Ovary (tissue), 9 donors: ENCODE measurements around the gene HIVEP3. TPM values are rescaled to one million over a fixed set of nuclear protein-coding genes. Genes with fewer than 3 reads are reported as not detected.

Experiments used
- DNase-seq, 5 donors: peaks; one replicate each; pipeline ENCODE4 v3.0.0-alpha.2; 2019 to 2020
- H3K27ac ChIP-seq, 2 donors: fragments of 200-600 bp; one replicate each; pipeline versions ENCODE4 v1.5.1 to v1.8.0; 2019 to 2022
- H3K27me3 ChIP-seq: fragments of 200-600 bp; one replicate; pipeline ENCODE4 v1.8.0; 2022
- H3K36me3 ChIP-seq: fragments of 200-600 bp; sonication (generic); one replicate; pipeline ENCODE4 v1.5.1; 2019
- H3K4me1 ChIP-seq: one replicate; pipeline ENCODE4 v1.8.1; 2013; ENCODE audit warnings: mild to moderate bottlenecking, moderate library complexity; ENCODE audit not compliant: insufficient read depth
- H3K4me3 ChIP-seq: fragments of 200-600 bp; sonication (generic); one replicate; pipeline ENCODE4 v1.5.1; 2017
- H3K9me3 ChIP-seq, 2 donors: fragments of 200-600 bp in 1 of 2; sonication (generic) in 1 of 2; one replicate each; pipeline versions ENCODE4 v1.5.1 to v1.8.1; 2013 to 2019; ENCODE audit warnings: mild to moderate bottlenecking in 1 of 2, moderate library complexity in 1 of 2
- EP300 ChIP-seq: sonication (generic); formaldehyde crosslinking; IDR thresholded peaks from one replicate; pipeline ENCODE4 v1.6.1; 2017; ENCODE audit warnings: antibody characterized with exemption
- POLR2A ChIP-seq: fragments of 450-650 bp; IDR thresholded peaks from one replicate; pipeline ENCODE4 v1.6.1; 2017; ENCODE audit warnings: antibody characterized with exemption, mild to moderate bottlenecking, moderate library complexity
- WGBS, 3 donors: extraction: QIAGEN DNeasy Blood & Tissue Kit in 1 of 3; methylation state at CpG; one replicate each; pipeline versions ENCODE4 v1.1.5 to v1.1.7; 2013 to 2017; 5-methylcytosine and 5-hydroxymethylcytosine counted together
- intact Hi-C, 4 donors: fragments of 100-400 bp; cut with DNase I; formaldehyde crosslinking; loops; one replicate each; pipeline versions ENCODE4 v1.11.0 to v1.15.1; 2022 to 2023
- polyA plus RNA-seq, 2 donors: library from polyadenylated mRNA; stranded (reverse); fragments of 200-250 nt in 1 of 2; fragments of 350-450 nt in 1 of 2; fragmentation: Illumina TruSeq in 1 of 2; extraction: RNeasy Lipid Tissue Mini Kit (QIAGEN cat#74804) in 1 of 2; gene quantifications; one replicate each; pipeline ENCODE4 v1.2.3, GENCODE V29; 2013 to 2014
- total RNA-seq, 7 donors: library from RNA; depleted of rRNA in 2 of 7; stranded (reverse); fragments of >200 nt in 2 of 7; fragmentation: NEBNext Ultra II Directional in 3 of 7; extraction: Animal tissue kit (Norgen Biotek cat#: 25700) in 3 of 7; gene quantifications; one replicate each; pipeline versions ENCODE4 v1.1.0 to v1.2.4, GENCODE V29; 2016 to 2023
- TF ChIP-seq, protein P1 (sequence below), 3 donors: fragments of 450-650 bp in 2 of 3; fragments of 200-600 bp in 1 of 3; IDR thresholded peaks; one replicate each; pipeline versions ENCODE4 v1.5.1 to v1.8.0; 2016 to 2022; ENCODE audit warnings: antibody characterized with exemption in 3 of 3, mild to moderate bottlenecking in 1 of 3
- donor health status: DM: no; HTN: no; CAD: no; lungs with moderate emphysema.
- donor health status: DM: no; HTN: no; CAD: no.
- donor health status: Bipolar disorder and iron deficiency.
- donor health status: DM: yes; HTN: yes; CAD: no.
- donor health status: DM: no; HTN: no; CAD: no.
- donor health status: DM: yes; HTN: yes; CAD: no.

HIVEP3 gene
- total and polyA plus RNA-seq, 9 donors: 3.0 to 7.5 (median 5.2) TPM

DNA sequence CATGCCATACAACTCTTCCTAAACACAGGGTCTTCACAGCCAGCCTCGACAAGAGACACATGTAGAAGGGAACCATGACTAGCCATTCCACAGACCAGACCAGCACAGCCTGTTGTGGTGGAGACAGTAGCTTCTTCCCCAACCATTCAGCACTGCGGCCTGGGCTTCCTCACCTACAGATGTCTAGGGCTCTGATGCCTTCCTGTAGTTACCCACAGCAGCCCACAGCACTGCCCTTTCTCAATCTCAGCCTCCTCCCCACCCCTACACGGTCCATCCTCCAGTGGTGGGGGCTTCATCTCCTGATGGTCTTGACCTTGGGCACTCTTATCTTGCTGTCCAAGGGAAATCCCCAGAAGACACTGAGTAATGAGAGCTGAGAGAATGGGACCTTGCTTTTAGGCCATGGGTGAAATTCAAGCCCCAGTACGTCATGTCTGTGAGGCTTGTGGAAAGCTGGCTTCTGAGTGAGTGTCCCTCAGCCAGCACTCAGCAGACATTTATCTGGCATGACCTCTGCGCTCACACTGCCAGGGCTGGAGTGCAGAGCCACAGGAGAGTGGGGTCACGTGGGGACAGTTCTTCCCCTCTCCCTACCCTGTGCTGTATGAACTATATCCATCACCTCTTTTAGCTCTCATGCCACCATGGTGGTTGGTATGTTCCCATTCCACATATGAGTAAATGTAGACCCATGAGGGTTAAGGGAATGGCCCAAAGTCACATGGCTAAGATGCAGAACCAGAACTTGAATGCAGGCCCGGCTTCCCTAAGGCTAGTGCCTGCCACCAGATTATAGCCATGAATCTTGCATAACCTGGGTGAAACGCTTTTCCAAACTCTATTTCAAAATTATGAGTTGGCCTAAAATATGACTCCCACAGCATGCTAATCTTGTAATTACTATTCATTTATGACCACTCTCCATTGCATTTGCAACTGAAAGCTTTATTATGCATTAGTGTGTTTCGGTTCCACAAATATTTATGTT is 104.7 kb downstream of the HIVEP3 start:
- Histone ChIP-seq H3K4me1 (no peaks in the 10 kb centered on the region), H3K4me3 (no peak overlapping the region), H3K9me3 (no peaks in the 10 kb centered on the region), H3K27me3 (no peaks in the 10 kb centered on the region), H3K27ac (no peak overlapping the region), H3K36me3 (no peaks in the 10 kb centered on the region)
- intact Hi-C loops: no loop called here
- DNase-seq: no peak
- 80 to 86% (median 85%) methylated on average over 9 of the region's 9 CpGs for WGBS, 3 donors
- TF ChIP-seq EP300: no peak
- TF ChIP-seq POLR2A: no peak
- TF ChIP-seq, protein P1, sequence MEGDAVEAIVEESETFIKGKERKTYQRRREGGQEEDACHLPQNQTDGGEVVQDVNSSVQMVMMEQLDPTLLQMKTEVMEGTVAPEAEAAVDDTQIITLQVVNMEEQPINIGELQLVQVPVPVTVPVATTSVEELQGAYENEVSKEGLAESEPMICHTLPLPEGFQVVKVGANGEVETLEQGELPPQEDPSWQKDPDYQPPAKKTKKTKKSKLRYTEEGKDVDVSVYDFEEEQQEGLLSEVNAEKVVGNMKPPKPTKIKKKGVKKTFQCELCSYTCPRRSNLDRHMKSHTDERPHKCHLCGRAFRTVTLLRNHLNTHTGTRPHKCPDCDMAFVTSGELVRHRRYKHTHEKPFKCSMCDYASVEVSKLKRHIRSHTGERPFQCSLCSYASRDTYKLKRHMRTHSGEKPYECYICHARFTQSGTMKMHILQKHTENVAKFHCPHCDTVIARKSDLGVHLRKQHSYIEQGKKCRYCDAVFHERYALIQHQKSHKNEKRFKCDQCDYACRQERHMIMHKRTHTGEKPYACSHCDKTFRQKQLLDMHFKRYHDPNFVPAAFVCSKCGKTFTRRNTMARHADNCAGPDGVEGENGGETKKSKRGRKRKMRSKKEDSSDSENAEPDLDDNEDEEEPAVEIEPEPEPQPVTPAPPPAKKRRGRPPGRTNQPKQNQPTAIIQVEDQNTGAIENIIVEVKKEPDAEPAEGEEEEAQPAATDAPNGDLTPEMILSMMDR (IDR thresholded peaks at IDR 0.05): no peak

DNA sequence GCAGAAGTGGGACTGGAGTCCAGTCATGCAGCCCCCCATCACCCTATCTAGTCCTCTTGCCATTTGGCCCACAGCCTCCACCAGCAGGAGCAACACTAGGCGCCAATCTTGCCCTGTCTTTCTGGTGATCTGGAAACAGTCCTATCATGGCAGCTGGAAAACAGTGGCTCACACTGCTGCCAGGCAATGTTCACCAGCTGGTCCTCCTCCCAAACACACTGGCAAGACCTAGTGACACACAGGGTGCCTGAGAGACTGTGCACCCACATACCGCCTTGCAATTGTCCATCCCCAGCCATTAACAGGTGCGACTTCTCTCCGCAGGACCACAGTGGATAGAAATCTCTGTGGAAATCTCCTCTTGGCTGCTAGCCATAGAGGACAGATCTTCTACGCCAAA is 105.5 kb downstream of the HIVEP3 start:
- 78 to 98% (median 80%) methylated on average over 5 of the region's 5 CpGs for WGBS, 3 donors
- Histone ChIP-seq H3K27me3 (no peaks in the 10 kb centered on the region), H3K9me3 (no peaks in the 10 kb centered on the region), H3K27ac (no peak overlapping the region), H3K4me3 (no peak overlapping the region), H3K36me3 (no peaks in the 10 kb centered on the region), H3K4me1 (no peaks in the 10 kb centered on the region)
- no peak for DNase-seq
- TF ChIP-seq POLR2A (no peak), EP300 (no peak)
- TF ChIP-seq, protein P1 (IDR thresholded peaks at IDR 0.05): no peak
- intact Hi-C loops: no loop called here

DNA sequence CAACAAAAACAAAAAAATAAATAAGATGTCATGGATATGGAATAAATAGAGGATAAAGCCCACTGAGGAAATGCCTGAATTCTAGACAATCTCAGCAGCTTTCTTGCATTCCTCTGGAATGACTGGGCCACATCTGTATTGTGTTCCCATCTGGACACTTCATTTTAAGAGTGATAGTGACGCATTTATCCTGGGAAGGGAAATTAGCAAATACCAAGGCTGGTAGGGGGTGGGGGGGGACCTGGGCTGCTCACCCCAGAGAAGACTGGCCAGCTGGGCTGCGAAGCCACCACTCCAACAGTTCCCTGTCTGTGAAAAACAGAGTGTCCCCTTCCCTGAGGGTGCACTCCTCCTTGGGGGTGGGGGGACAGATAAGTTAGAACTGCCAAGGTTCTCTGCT is 106.3 kb downstream of the HIVEP3 start:
- no peaks in the 10 kb centered on the region for H3K4me1 ChIP-seq
- DNase-seq: peak in 1 of 5 donors; percentile 28
- 51 to 70% (median 62%) methylated on average over 2 of the region's 2 CpGs for WGBS, 3 donors
- H3K27me3 ChIP-seq: no peaks in the 10 kb centered on the region
- intact Hi-C loops: no loop called here
- H3K9me3 ChIP-seq: no peaks in the 10 kb centered on the region
- no peak for TF ChIP-seq EP300
- TF ChIP-seq, protein P1 (IDR thresholded peaks at IDR 0.05): no peak
- TF ChIP-seq POLR2A: no peak
- H3K4me3 ChIP-seq: no peak overlapping the region
- H3K27ac ChIP-seq: no peak overlapping the region
- no peaks in the 10 kb centered on the region for H3K36me3 ChIP-seq

DNA sequence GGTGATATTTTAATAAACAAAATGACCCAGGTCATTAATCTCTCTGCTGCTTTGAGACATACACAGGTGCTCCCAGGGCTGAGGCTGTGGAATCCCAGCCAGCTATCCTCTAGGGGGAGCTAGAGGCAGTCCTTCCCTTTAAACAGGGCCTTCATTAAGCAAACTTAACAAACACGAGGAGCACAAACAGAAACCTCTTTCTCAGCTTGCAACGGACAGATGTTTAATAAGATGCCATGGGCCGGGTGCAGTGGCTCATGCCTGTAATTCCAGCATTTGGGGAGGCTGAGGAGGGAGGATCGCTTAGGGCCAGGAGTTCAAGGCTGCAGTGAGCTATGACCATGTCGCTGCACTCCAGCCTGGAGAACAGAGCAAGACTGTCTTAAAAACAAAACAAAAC is 106.7 kb downstream of the HIVEP3 start:
- no peaks in the 10 kb centered on the region for H3K9me3 ChIP-seq
- no peak overlapping the region for H3K27ac ChIP-seq
- no peaks in the 10 kb centered on the region for H3K4me1 ChIP-seq
- TF ChIP-seq, protein P1 (IDR thresholded peaks at IDR 0.05): no peak
- TF ChIP-seq POLR2A (no peak), EP300 (no peak)
- intact Hi-C loops: no loop called here
- DNase-seq: peak in 1 of 5 donors; percentile 20
- no peaks in the 10 kb centered on the region for H3K36me3 ChIP-seq
- H3K27me3 ChIP-seq: no peaks in the 10 kb centered on the region
- 17 to 36% (median 20%) methylated on average over 5 of the region's 5 CpGs for WGBS, 3 donors
- no peak overlapping the region for H3K4me3 ChIP-seq
